Endodermal cell (in vitro differentiated cells): ENCODE data around the gene UBN1. TPM values are rescaled to one million over a fixed set of nuclear protein-coding genes. Genes with fewer than 3 reads are reported as not detected.
A peak's percentile ranks its signal among the peaks of the same experiment; 100 is the strongest.

Experiments used
- DNase-seq: peaks from one replicate; pipeline ENCODE4 v3.0.0-alpha.2; 2017
- H3K27ac ChIP-seq: 2 replicates; pipeline ENCODE4 v1.5.1; 2013; ENCODE audit warnings: mild to moderate bottlenecking, low read depth, low read length, moderate library complexity
- H3K27me3 ChIP-seq: 2 replicates; pipeline ENCODE4 v1.6.1; 2013; ENCODE audit warnings: mild to moderate bottlenecking, low read length, moderate library complexity; ENCODE audit not compliant: insufficient read depth, control insufficient read depth, poor library complexity, severe bottlenecking
- H3K36me3 ChIP-seq: 2 replicates; pipeline ENCODE4 v1.7.0; 2013; ENCODE audit warnings: mild to moderate bottlenecking, low read length, moderate library complexity; ENCODE audit not compliant: control insufficient read depth, insufficient read depth
- H3K4me1 ChIP-seq: one replicate; pipeline ENCODE4 v1.7.0; 2013; ENCODE audit warnings: low read length; ENCODE audit not compliant: control insufficient read depth, insufficient read depth
- H3K4me3 ChIP-seq: 2 replicates; pipeline ENCODE4 v1.5.1; 2013; ENCODE audit warnings: mild to moderate bottlenecking, low read length, moderate library complexity
- H3K9ac ChIP-seq: 2 replicates; pipeline ENCODE4 v1.6.1; 2013; ENCODE audit warnings: mild to moderate bottlenecking, low read length, moderate library complexity; ENCODE audit not compliant: poor library complexity, severe bottlenecking; ENCODE audit errors: extremely low read depth
- H3K9me3 ChIP-seq: 2 replicates; pipeline ENCODE4 v1.6.1; 2013; ENCODE audit warnings: mild to moderate bottlenecking, low read length, moderate library complexity; ENCODE audit not compliant: control insufficient read depth
- H3K27ac Mint-ChIP-seq: 2 replicates; pipeline ENCODE4 v1.8.0; 2020; ENCODE audit warnings: mixed read lengths
- H3K27me3 Mint-ChIP-seq: 2 replicates; pipeline ENCODE4 v1.8.0; 2021; ENCODE audit warnings: mild to moderate bottlenecking, mixed read lengths; ENCODE audit not compliant: insufficient read depth
- H3K36me3 Mint-ChIP-seq: 2 replicates; pipeline ENCODE4 v1.8.0; 2020; ENCODE audit warnings: low read depth, mixed read lengths
- H3K4me1 Mint-ChIP-seq: 2 replicates; pipeline ENCODE4 v1.8.0; 2020; ENCODE audit warnings: mixed read lengths
- H3K4me3 Mint-ChIP-seq: 2 replicates; pipeline ENCODE4 v1.8.0; 2020; ENCODE audit warnings: mild to moderate bottlenecking, moderate library complexity, mixed read lengths
- H3K9me3 Mint-ChIP-seq: 2 replicates; pipeline ENCODE4 v1.8.0; 2020; ENCODE audit warnings: mild to moderate bottlenecking, mixed read lengths
- CTCF ChIP-seq: fragments of 200-600 bp; sonication (generic); conservative IDR thresholded peaks from 2 replicates; pipeline ENCODE4 v1.5.0; 2021; ENCODE audit warnings: antibody characterized with exemption, mild to moderate bottlenecking
- WGBS, 2 experiments: methylation state at CpG; one replicate each; pipeline versions ENCODE4 v1.1.5 to v1.1.7; 2013; ENCODE audit warnings: missing lambda C conversion rate in 2 of 2, mixed read lengths in 1 of 2; ENCODE audit not compliant: insufficient coverage in 1 of 2, insufficient read length in 1 of 2; 5-methylcytosine and 5-hydroxymethylcytosine counted together
- total RNA-seq, 2 donors: library from RNA; stranded (reverse); fragmentation: NEBNext Ultra II Directional in 1 of 2; extraction: Animal tissue kit (Norgen Biotek cat#: 25700) in 1 of 2; gene quantifications; 2 replicates in 1 of 2; 3 replicates in 1 of 2; pipeline ENCODE4 v1.2.1, GENCODE V29; 2021

The UBN1 gene
- total RNA-seq, 2 donors from 2014 or later: 36.8 to 46.7 TPM

- peaks cover 6% of the 10 kb centered on the region for H3K36me3 Mint-ChIP-seq
- 77 to 94% methylated on average over 5 to 6 of the region's 6 CpGs for WGBS, 2 experiments
- Histone ChIP-seq H3K4me1 (peaks cover 8% of the 10 kb centered on the region), H3K27ac (no peak overlapping the region), H3K9me3 (no peaks in the 10 kb centered on the region), H3K36me3 (no peaks in the 10 kb centered on the region), H3K4me3 (no peak overlapping the region), H3K27me3 (no peaks in the 10 kb centered on the region), H3K9ac (no peak overlapping the region)
- H3K27me3 Mint-ChIP-seq: no peaks in the 10 kb centered on the region
- H3K9me3 Mint-ChIP-seq: no peaks in the 10 kb centered on the region
- H3K4me1 Mint-ChIP-seq: peaks cover 6% of the 10 kb centered on the region
- no peak for TF ChIP-seq CTCF
- no peak overlapping the region for H3K4me3 Mint-ChIP-seq
- no peak for DNase-seq
- no peak overlapping the region for H3K27ac Mint-ChIP-seq
Observed at GRCh38 chr16:4911970-4912386, 64.7 kb downstream of the UBN1 start.

- Mint-ChIP-seq H3K36me3 (peaks cover 2% of the 10 kb centered on the region), H3K4me1 (peaks cover 6% of the 10 kb centered on the region)
- DNase-seq: no peak
Observed at GRCh38 chr16:4913130-4913773, 66.0 kb downstream of the UBN1 start.

GRCh38 chr16:4913774-4914525 is 66.7 kb downstream of the UBN1 start:
- Histone ChIP-seq H3K4me1 (peaks cover 8% of the 10 kb centered on the region), H3K4me3 (no peak overlapping the region), H3K27ac (no peak overlapping the region), H3K27me3 (no peaks in the 10 kb centered on the region), H3K36me3 (no peaks in the 10 kb centered on the region), H3K9me3 (no peaks in the 10 kb centered on the region), H3K9ac (no peak overlapping the region)
- TF ChIP-seq CTCF: no peak
- H3K4me3 Mint-ChIP-seq: no peak overlapping the region
- 92 to 100% methylated on average over 5 to 15 of the region's 15 CpGs for WGBS, 2 experiments
- DNase-seq: peak; percentile 63
- peaks cover 8% of the 10 kb centered on the region for H3K4me1 Mint-ChIP-seq
- no peak overlapping the region for H3K27ac Mint-ChIP-seq
- H3K36me3 Mint-ChIP-seq: peaks cover 2% of the 10 kb centered on the region
- H3K9me3 Mint-ChIP-seq: no peaks in the 10 kb centered on the region
- H3K27me3 Mint-ChIP-seq: no peaks in the 10 kb centered on the region

More at GRCh38 chr16:4913130-4913773, 66.0 kb downstream of the UBN1 start:
- H3K9me3 ChIP-seq: no peaks in the 10 kb centered on the region
- no peak for TF ChIP-seq CTCF
- no peak overlapping the region for H3K4me3 ChIP-seq
- no peaks in the 10 kb centered on the region for H3K36me3 ChIP-seq
- no peaks in the 10 kb centered on the region for H3K27me3 ChIP-seq
- H3K9ac ChIP-seq: no peak overlapping the region
- no peaks in the 10 kb centered on the region for H3K9me3 Mint-ChIP-seq
- WGBS, 2 experiments: 82 to 85% methylated on average over 3 to 7 of the region's 7 CpGs
- no peak overlapping the region for H3K27ac ChIP-seq
- H3K4me1 ChIP-seq: peaks cover 8% of the 10 kb centered on the region
- H3K27ac Mint-ChIP-seq: no peak overlapping the region
- no peaks in the 10 kb centered on the region for H3K27me3 Mint-ChIP-seq
- H3K4me3 Mint-ChIP-seq: no peak overlapping the region
